CD1c-positive myeloid dendritic cell (primary cell): ENCODE results near the gene HAVCR2.

Experiments used
- DNase-seq: peaks from one replicate; pipeline ENCODE4 v3.0.0-alpha.2; 2016; ENCODE audit errors: extremely low spot score

HAVCR2 gene

GRCh38 chr5:157045601-157046000 is 63.2 kb downstream of the HAVCR2 start:
- DNase-seq: no peak

GRCh38 chr5:157038568-157039187 is 70.2 kb downstream of the HAVCR2 start:
- no peak for DNase-seq
